DMS153 treated with DMSO at 0.1 percent for 48 hours (cell line): Measurements from ENCODE around the gene WAPL.
A peak's percentile ranks its signal among the peaks of the same experiment; 100 is the strongest.
"Not testable (repeated sequence)": the region's sequence is repeated elsewhere in the genome, so short reads cannot be mapped to it uniquely, and the experiment has no call there.

Source experiments
- DNase-seq: peaks from one replicate; lab custom pipeline; 2025; ENCODE audit not compliant: unreplicated experiment; lab: John Stamatoyannopoulos, UW

WAPL gene, protein sequence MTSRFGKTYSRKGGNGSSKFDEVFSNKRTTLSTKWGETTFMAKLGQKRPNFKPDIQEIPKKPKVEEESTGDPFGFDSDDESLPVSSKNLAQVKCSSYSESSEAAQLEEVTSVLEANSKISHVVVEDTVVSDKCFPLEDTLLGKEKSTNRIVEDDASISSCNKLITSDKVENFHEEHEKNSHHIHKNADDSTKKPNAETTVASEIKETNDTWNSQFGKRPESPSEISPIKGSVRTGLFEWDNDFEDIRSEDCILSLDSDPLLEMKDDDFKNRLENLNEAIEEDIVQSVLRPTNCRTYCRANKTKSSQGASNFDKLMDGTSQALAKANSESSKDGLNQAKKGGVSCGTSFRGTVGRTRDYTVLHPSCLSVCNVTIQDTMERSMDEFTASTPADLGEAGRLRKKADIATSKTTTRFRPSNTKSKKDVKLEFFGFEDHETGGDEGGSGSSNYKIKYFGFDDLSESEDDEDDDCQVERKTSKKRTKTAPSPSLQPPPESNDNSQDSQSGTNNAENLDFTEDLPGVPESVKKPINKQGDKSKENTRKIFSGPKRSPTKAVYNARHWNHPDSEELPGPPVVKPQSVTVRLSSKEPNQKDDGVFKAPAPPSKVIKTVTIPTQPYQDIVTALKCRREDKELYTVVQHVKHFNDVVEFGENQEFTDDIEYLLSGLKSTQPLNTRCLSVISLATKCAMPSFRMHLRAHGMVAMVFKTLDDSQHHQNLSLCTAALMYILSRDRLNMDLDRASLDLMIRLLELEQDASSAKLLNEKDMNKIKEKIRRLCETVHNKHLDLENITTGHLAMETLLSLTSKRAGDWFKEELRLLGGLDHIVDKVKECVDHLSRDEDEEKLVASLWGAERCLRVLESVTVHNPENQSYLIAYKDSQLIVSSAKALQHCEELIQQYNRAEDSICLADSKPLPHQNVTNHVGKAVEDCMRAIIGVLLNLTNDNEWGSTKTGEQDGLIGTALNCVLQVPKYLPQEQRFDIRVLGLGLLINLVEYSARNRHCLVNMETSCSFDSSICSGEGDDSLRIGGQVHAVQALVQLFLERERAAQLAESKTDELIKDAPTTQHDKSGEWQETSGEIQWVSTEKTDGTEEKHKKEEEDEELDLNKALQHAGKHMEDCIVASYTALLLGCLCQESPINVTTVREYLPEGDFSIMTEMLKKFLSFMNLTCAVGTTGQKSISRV (N-terminal part only)

DNA sequence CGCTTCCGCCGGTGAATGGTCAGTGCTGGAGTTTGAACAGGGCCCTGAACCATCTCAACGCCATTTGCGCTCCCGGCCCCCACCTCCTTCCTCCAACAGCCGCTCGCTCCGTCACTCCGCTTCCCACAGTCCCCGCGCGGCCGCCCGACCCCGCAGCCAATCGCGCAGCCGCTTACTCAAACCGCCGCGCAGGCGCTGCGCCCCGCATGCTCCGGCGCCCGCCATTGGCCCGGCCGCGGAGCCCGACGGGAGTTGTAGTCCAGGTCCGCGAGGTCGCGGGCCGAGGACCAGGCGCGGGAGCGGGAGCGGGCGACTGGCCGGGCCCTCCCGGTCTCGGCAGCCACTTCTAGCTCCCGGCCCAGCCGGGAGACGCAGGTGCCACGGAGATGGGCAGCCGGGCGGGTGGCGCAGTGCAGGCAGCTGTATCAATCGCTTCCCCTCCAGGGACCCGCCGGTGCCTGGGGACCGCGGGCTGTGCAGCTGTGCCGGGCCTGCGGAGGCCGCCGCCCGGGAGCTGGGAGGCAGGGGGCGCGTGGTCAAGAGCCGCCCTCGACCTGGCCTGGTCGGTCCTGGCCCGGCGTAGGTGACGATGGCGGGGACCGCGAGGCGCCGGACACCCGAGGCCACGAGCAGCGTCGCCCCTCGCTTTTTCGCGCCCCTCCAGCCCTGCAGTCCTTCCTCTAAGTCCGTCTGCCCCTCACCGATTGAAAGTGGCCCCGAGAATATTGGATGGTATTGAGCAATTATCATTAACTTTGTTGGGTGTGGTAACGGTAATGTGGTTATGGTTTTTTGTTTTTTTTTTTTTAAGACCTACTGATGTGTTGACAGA is at the start of gene WAPL:
WAPL (minus strand) TSS at position 115 of the 832 bp plus-strand sequence. CDS start 3,723 bp downstream, outside the sequence.
- peak; percentile 87 for DNase-seq

DNA sequence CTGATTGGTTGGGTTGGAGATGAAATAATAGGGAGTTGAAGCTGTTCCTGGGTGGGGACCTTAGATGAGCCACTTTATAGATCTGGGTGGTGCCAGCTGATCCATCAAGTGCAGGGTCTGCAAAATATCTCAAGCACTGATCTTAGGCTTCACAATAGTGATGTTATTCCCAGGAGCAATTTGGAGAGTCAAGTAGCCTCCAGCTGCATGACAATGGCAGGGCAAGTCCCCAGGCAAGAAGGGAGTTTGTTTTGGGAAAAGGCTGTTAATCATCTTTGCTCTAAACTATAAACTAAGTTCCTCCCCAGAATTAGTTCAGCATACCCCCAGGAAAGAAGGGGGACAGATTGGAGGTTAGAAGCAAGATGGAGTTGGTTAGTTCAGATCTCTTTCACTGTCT is 47.7 kb upstream of the WAPL start:
- no peak for DNase-seq

- DNase-seq: not testable (repeated sequence)
Measured at GRCh38 chr10:86566518-86566917, 44.9 kb upstream of the WAPL start.

GRCh38 chr10:86563338-86563737 is 41.7 kb upstream of the WAPL start:
- not testable (repeated sequence) for DNase-seq

DNA sequence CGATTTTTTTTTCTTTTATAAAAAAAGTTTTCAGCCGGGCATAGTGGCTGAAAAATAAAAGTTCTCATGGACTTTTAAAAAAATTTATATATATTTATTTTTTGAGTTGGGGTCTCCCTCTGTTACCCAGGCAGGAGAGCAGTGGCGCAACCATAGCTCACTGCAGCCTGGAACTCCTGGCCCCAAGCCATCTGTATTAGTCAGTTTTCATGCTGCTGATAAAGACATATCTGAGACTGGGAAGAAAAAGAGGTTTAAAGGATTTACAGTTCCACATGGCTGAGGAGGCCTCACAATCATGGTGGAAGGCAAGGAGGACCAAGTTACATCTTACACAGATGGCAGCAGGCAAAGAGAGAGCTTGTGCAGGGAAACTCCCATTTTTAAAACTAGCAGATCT is 37.1 kb upstream of the WAPL start:
- DNase-seq: not testable (repeated sequence)

DNA sequence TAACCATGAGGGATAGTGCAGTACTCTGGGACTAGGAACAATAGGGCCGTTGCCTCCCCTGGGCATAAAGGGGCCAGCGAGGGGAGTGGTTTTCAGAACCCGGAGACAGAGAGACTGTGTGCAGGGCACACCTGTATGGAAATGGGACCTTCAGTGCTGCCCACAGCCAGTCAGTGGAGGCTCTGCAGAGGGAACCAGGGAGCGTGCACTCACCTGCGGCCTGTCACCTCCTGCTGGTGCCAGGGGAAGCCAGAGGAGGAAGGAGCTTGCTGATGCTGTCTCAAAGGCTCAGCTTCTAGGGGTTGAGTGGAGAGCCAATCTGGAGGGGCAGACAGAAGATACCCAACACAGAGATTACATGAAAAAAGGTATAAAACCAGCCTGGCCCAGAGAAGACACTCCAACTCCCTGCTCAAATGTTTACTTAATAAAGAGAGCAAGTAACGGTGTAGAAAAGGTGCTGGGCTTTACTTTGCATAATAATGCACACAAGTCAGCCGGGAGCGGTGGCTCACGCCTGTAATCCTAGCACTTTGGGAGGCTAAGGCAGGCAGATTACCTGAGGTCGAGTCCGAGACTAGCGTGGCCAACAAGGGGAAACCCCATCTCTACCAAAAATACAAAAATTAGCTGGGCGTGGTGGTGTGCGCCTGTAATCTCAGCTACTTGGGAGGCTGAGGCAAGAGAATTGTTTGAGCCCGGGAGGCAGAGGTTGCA is 35.5 kb upstream of the WAPL start:
- DNase-seq: peak; percentile 96

DNA sequence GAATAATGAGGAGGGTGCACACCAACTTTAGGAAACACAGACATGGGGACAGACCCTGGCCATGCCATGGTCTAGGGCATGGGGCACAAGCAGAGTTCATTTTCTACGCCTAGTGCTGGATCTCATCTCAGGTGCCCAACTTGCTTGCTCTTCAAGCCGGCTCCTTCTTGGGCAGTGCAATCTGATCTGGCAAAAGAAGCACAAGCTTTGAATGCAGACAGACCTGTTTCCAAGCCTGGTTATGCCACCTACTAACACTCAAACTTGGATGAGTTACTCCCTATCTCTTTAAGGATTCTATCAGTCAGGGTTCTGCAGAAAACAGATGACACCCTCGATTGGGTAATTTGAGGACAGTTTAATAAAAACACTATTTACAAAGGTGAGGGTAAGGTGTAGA is 34.9 kb upstream of the WAPL start:
- no peak for DNase-seq

DNA sequence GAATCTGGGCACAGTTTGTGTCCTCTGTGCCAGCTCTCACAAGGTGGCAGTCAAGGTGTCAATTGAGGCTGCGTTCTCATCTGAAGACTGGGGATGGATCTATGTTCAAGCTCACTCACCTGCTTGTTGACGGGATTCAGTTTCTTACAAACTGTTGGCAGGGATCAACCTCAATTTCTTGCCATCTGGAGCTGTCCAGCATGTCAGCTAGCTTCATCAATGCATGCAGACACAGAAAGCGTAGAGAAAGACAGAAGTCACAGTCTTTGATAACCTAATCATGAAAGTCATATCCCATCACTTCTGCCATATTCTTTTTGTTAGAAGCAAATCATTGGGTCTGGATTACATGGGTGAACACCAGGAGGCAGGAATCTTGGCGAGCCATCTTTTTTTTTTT is 32.0 kb upstream of the WAPL start:
- no peak for DNase-seq

- DNase-seq: no peak
Measured at GRCh38 chr10:86553213-86553612, 31.6 kb upstream of the WAPL start.

- DNase-seq: no peak
Measured at GRCh38 chr10:86547296-86547695, 25.7 kb upstream of the WAPL start.

DNA sequence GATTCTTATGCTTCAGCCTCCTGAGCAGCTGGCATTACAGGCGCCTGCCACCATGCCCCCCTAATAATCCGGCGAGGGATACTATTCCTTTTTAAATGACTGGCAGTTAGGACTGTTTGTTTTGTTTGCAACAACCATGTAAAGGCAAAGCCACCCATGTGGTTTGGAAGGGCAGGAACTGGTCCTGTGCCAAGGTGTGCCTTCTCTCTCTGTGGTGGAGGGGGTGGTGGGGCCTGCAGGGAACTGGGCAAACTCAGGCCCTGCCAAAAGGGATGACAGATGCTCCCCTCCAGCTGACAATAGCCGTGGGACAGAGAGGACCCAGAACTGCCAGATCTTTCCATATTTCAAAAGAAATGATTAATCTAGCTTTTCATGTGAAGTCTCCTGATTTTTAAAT is 23.5 kb upstream of the WAPL start:
- DNase-seq: peak; percentile 58

GRCh38 chr10:86540016-86540415 is 18.4 kb upstream of the WAPL start:
- no peak for DNase-seq

DNA sequence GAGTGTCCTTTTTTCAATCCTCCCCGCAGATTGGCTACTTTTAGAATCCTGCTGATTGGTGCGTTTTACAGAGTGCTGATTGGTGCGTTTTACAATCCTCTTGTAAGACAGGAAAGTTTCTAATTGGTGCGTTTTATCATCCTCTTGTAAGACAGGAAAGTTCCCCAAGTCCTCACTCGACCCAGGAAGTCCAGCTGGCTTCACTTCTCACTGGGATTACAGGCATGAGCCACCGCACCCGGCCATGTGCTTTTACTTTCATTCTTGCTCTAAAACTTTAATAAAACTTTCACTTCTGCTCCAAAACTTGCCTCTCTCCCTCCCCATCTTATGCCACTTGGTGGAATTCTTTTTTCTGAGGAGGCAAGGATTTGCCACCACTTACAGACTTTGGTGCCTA is 17.0 kb upstream of the WAPL start:
- no peak for DNase-seq

DNA sequence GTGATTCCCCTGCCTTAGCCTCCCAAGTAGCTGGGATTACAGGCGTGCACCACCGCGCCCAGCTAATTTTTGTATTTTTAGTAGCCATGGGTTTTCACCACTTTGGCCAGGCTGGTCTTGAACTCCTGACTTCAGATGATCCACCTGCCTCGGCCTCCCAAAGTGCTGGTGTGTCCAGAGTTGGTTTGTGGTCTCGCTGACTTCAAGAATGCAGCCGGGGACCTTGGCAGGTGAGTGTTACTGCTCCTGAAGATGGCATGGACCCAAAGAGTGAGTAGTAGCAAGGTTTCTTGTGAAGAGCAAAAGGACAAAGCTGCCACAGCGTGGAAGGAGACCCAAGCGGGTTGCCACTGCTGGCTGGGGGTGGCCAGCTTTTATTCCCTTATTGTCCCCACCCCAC is 16.4 kb upstream of the WAPL start:
- not testable (repeated sequence) for DNase-seq

- DNase-seq: no peak
Measured at GRCh38 chr10:86536294-86536861, 14.8 kb upstream of the WAPL start.

DNA sequence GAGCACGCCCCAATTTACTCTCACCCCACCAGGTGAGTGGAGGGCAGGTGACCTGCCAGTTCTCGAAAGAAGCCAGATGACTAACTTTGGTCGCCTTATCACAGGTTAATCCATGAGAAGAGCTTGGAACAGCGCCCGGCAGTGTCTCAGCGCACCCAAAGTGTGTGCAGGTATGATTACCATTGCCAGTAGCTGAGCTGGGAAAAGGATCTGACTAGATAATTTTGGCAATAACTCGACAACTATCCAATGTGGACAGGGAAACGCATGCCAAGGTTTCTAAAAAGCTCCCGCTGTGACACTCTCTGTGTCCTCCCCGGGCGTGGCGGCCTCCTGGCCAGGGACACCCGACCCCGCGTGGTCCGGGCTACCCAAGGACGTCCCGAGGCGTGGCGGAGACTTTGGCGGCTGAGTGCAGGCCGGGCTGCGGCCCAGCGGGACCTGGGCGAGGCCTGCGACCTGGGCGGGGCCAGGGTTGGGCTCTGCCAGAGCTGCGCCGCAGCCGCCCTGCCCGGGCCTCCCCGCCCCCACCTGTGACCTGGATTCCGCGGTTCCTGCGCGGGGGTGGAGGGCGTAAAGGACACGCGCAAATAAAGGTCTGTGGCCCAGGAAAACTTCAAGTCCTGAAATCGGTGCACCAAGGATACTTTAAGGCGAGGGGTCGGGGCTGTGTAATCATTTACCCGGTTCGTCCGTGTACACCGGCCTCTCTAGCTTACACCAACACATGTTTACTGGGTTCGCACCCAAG is 13.7 kb upstream of the WAPL start:
- no peak for DNase-seq

DNA sequence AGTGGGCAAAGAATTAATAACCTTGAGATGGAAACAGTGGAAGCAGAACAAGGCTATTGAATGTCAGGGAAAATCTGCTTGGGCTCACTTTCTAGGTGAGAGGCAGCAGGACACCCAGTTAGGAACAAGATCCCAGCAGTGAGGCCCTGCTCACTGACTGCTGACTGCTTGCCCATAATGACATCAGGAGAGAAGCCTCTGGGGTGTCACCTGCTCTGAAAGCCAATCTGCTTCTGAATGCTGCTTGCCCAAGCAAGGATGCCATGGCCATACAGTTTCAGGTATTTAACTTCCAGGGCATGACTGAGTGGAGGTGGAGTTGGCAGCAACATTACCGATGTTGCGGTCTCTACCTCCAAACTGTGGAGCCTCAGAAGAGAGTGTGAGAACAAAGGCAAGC is 11.7 kb upstream of the WAPL start:
- DNase-seq: no peak

DNA sequence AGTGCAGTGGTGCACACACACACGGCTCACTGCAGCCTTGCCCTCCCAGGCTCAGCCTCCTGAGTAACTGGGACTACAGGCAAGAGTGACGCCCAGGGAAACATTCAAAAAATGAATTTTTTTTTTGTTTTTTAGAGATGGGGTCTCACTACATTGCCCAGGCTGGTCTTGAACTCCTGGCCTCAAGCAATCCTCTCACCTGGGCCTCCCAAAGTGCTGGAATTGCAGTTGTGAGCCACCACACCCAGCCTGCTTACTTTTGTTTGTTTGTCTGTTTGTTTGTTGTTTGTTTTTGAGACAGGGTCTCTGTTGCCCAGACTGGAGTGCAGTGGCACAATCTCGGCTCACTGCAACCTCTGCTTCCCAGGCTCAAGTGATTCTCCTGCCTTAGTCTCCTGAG is 7.1 kb upstream of the WAPL start:
- DNase-seq: not testable (repeated sequence)

GRCh38 chr10:86526606-86527005 is 5.0 kb upstream of the WAPL start:
- DNase-seq: no peak
